ENCODE data around the gene ZBED2. TPM values are rescaled to one million over a fixed set of nuclear protein-coding genes. Genes with fewer than 3 reads are reported as not detected.
A peak's percentile ranks its signal among the peaks of the same experiment; 100 is the strongest.
"Not testable (repeated sequence)": the region's sequence is repeated elsewhere in the genome, so short reads cannot be mapped to it uniquely, and the experiment has no call there.

The ZBED2 gene
- polyA plus RNA-seq, 6 donors from 2014 or later = 0.12 to 4.9 (median 1.4) TPM

DNA sequence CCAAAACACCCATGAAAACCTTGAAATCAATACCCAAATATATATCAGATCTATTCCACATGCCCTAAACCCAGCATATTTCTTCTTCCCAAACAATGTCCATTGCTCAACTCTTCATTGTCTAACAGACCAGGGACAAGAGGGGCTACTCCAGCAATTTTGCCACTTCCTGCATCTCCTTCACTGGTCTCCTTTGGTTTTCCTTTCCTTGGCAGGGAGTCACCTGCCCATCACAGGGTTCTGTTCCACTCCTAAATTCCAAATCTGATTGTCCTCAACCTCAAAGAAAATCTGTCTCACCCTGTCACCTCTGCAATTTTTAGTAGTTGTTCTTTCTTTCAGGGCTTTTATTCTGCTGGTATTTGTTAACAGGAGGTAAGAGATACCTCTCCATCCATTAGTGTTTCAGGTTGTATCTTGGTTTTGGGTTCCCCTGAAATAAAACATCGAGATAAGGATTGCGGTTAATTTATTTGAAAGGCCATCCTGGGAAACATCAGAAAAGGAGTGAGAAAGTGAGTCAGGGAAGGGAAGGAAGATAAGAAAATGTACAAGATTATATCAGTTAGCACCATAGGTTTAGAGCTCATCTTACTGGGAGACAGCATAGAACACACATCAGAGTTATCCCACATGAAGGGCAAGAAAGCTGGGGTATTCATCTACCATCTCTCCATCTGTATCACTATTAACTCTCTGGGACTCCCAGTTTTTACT is 13.6 kb downstream of the ZBED2 start:
- DNase-seq = no peak
- peak overlapping the region in 1 of 6 donors; percentile 17 for H3K27ac Mint-ChIP-seq
- H3K36me3 Mint-ChIP-seq = no peaks in the 10 kb centered on the region
- H3K4me3 Mint-ChIP-seq = no peak overlapping the region
- H3K9me3 Mint-ChIP-seq = peaks cover 0 to 3% (median 0%) of the 10 kb centered on the region in 7 donors
- no peaks in the 10 kb centered on the region for H3K27me3 Mint-ChIP-seq
- ATAC-seq (ENCODE audit: low read depth in 2 of 2) = no peak
- peaks cover 10 to 23% (median 14%) of the 10 kb centered on the region in 3 donors for H3K4me1 Mint-ChIP-seq

DNA sequence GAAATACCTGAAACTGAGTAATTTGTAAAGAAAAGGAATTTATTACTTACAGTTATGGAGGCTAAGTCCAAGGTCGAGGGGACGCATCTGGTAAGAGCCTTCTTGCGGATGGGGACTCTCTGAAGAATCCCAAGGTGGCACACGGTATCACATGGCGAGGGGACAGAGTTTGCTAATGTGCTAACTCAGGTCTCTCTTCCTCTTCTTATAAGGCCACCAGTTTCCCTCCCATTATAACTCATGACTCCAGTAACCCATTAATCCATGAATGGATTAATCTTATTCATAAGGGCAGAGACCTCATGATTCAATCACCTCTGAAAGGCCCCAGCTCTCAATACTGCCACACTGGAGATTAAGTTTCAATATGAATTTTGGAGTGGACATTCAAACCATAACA is 15.7 kb downstream of the ZBED2 start:
- Mint-ChIP-seq H3K27me3 (no peaks in the 10 kb centered on the region), H3K4me1 (peaks cover 10 to 23% (median 14%) of the 10 kb centered on the region in 3 donors), H3K4me3 (peak overlapping the region in 1 of 8 donors; percentile 3), H3K27ac (peak overlapping the region in 3 of 6 donors; percentile 25 to 73 (median 67)), H3K9me3 (no peaks in the 10 kb centered on the region), H3K36me3 (no peaks in the 10 kb centered on the region)
- DNase-seq (no peak), ATAC-seq (ENCODE audit: low read depth in 2 of 2) (no peak)

DNA sequence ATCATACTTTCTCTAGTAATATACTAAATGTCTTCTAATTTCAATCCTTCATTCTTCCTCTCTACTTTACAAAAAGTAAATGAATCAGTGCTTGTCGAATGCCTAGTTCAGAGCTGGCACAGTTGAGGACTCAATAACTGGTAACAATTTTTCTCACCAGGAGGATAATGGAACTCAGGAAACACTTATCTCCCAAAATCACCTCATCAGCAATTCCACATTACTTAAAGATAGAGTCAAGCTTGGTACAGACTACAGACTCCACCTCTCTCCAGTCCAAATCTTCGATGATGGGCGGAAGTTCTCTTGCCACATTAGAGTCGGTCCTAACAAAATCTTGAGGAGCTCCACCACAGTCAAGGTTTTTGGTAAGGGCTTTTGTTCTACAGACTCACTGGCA is 16.3 kb downstream of the ZBED2 start:
- Mint-ChIP-seq H3K4me3 (no peak overlapping the region), H3K36me3 (no peaks in the 10 kb centered on the region), H3K27me3 (no peaks in the 10 kb centered on the region), H3K27ac (no peak overlapping the region), H3K9me3 (no peaks in the 10 kb centered on the region), H3K4me1 (peaks cover 10 to 23% (median 14%) of the 10 kb centered on the region in 3 donors)
- DNase-seq (no peak), ATAC-seq (ENCODE audit: low read depth in 2 of 2) (no peak)

DNA sequence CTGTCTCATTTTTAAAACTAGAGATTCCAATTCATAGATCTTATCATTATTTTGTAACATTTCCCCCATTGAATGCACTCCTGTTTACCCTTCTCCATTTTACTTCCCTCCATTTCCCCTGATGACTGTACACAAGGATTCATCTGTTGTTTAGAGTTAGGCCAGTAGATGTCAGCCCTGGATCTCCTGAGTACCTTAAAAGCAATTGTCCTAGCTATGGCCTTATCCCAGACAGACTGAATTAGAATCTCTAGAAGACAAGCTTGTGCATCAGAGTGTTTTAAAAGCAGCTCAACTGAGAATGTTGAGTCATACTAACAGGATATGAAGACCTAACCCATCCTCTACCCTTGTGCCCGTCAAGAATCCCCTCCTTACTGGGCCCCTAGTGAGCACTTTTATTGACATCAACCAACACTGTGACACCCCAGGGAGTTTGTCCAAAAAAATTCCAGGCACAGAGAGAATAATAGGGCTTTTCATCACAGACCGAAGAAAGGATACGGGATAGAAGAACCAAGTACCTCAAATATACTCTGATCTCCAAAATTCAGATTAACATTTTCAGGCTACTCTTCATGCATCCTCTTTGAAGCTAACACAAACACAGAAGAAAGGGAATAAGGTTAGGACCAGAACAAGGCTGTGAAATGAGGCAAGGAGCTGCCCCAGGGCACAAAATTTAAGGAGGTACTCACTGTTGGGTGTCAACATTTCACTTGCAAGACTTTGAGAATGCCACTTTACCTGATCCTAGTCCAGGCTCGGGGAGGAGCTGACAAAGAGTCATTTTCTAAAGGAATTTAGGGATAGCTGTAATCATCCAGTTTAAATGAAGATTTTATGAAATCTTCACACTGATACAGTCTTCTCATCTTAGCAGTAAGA is 17.1 kb downstream of the ZBED2 start:
- Mint-ChIP-seq H3K4me3 (no peak overlapping the region), H3K36me3 (no peaks in the 10 kb centered on the region), H3K4me1 (peaks cover 10 to 23% (median 14%) of the 10 kb centered on the region in 3 donors)

DNA sequence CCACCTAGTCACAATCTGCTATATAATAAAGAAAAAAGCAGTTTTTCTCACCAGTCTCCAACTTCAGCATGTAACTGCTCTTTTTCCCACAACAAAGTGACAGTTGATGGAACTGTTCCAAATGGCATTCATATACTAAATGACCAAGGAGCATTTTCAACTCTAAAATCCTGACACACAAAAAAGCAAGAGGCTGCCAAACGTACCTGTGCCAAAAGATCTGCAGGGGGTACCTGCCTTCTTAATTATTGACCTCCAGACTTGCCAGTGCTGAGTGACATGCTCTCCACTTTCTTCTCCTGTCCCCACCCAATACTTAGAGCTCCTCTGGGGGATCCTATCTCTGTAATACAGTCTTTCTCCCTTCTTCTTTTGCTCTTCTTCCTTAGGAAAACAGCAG is 18.0 kb downstream of the ZBED2 start:
- Mint-ChIP-seq H3K27ac (peak overlapping the region in 2 of 6 donors; percentile 11 to 33), H3K4me3 (no peak overlapping the region), H3K27me3 (no peaks in the 10 kb centered on the region), H3K4me1 (peaks cover 10 to 23% (median 14%) of the 10 kb centered on the region in 3 donors), H3K9me3 (no peaks in the 10 kb centered on the region), H3K36me3 (no peaks in the 10 kb centered on the region)
- no peak for DNase-seq
- no peak for ATAC-seq (ENCODE audit: low read depth in 2 of 2)

More for the DNA sequence above, 17.1 kb downstream of the ZBED2 start:
- ATAC-seq (ENCODE audit: low read depth in 2 of 2) = peak; percentile 65 to 75
- peak overlapping the region in 2 of 6 donors; percentile 42 to 80 for H3K27ac Mint-ChIP-seq
- DNase-seq = peak; percentile 7
- H3K27me3 Mint-ChIP-seq = no peaks in the 10 kb centered on the region
- no peaks in the 10 kb centered on the region for H3K9me3 Mint-ChIP-seq

DNA sequence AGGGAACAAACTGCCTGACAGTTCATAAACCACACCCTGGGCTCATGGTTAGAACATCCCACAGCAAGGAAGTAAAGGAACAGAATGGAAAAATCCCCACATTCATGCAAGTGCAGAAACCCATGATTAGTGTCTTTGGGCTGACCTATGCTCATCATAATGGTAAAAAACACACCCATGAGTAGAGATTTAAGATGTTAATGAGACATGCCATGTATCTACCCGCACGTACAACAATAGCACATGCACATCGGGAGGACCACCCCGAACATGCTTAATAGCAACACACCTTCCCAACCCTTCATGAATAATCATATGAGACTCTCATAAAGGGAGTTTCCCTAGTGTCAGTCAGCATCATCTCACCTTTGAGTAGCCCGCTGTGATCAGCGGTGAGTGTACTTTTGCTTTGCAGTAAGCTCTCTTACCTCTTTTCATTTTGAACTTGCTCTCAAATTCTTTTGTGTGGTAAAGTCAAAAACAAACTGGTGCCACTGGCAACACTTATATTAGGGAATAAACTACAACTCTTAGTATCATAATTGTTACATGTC is 23.2 kb downstream of the ZBED2 start:
- Mint-ChIP-seq H3K4me3 (no peak overlapping the region), H3K9me3 (no peaks in the 10 kb centered on the region), H3K36me3 (no peaks in the 10 kb centered on the region), H3K27me3 (no peaks in the 10 kb centered on the region), H3K4me1 (no peaks in the 10 kb centered on the region), H3K27ac (no peak overlapping the region)
- DNase-seq = no peak
- ATAC-seq (ENCODE audit: low read depth in 2 of 2) = no peak

DNA sequence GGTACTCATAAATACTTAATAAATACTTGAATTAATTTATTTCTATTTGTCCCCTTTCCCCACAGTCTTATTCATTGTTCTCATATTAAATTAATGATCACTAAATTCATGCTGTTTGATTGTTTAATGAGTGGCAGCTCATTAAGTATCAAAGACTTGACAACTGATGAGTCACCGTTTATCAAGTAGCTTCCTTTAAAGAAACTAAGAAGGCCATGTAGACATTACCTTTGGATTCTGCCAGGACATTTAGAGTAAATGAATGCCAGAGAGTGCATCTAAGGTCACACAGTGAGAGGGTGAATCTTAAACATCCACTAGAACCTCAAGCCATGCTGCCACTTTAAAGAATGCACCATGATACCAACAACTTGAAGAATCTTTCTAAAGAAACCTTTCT is 23.9 kb downstream of the ZBED2 start:
- Mint-ChIP-seq H3K4me1 (no peaks in the 10 kb centered on the region), H3K27me3 (no peaks in the 10 kb centered on the region), H3K36me3 (no peaks in the 10 kb centered on the region), H3K9me3 (no peaks in the 10 kb centered on the region), H3K4me3 (no peak overlapping the region), H3K27ac (peak overlapping the region in 1 of 6 donors; percentile 16)
- ATAC-seq (ENCODE audit: low read depth in 2 of 2) (no peak), DNase-seq (no peak)

DNA sequence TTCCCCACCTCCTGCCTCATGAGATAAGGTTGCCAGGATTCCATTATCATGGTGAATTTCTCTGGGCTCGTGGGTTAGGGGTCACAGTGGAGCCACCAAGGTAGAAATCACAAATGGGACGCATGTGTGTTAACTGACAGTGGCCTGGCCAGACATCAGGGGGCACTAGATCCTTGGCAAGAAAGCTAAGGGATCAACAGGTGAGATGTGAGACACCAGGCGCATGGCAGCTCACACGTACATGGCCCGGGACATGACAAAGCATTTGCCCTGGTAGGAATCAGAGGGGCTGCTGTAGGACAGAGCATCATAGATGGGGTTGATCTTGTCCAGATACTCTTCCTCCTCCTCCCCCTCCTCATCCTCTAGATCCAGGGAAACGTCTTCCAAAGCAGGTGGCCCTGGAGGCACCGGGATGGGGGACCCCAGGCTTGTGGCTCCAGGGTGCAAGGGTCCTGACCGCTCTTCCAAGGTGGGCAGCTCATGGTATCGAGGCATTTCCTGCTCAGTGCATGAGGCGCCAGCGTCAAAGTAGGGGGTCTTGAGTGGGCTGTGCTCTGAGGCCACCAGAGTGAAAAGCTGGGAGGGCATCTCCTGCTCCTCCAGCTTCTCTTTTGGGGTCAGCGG is 24.6 kb downstream of the ZBED2 start:
- ATAC-seq (ENCODE audit: low read depth in 2 of 2) = no peak
- Mint-ChIP-seq H3K36me3 (no peaks in the 10 kb centered on the region), H3K4me3 (no peak overlapping the region), H3K9me3 (no peaks in the 10 kb centered on the region), H3K4me1 (no peaks in the 10 kb centered on the region), H3K27ac (no peak overlapping the region), H3K27me3 (no peaks in the 10 kb centered on the region)
- DNase-seq = no peak

DNA sequence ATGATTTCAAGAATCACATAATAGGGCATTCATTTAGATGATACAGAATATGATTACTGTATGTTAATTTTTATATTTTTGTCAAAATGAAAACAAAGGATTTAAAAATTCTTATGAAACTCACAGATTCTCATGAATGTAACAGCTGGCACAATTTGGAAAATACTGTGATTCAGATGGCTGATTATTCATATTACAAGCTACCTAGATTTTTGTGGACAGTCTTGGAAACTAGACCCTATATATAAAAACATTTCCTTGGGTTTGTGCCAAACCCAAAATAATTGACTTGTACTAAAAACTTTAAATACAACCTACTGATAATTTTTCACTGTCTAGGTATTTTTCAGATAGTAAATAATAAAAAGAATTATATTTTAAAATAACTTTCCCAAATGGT is 26.2 kb downstream of the ZBED2 start:
- Mint-ChIP-seq H3K4me3 (no peak overlapping the region), H3K9me3 (no peaks in the 10 kb centered on the region), H3K27me3 (peaks cover 0 to 8% (median 0%) of the 10 kb centered on the region in 3 donors), H3K27ac (no peak overlapping the region), H3K4me1 (no peaks in the 10 kb centered on the region), H3K36me3 (no peaks in the 10 kb centered on the region)
- DNase-seq = no peak
- ATAC-seq (ENCODE audit: low read depth in 2 of 2) = no peak

DNA sequence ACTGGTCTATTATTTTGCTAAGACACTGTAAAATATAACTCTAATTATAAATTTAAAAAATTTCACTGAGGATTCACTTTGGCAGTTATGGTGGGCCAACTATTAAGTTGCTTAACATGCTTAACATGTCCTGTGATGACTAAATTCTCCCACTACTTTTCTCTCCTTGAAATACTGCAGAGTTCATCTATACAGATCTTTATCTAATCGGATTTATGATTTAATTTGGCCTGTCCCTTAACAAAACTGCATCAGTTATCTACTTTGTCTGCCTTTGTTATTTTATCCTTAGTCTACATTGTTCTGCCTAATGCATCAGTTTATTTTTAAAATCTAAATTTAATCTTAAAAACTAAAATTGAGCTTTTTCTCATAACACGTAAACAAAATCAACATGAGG is 26.8 kb downstream of the ZBED2 start:
- H3K4me3 Mint-ChIP-seq = no peak overlapping the region
- DNase-seq (no peak), ATAC-seq (ENCODE audit: low read depth in 2 of 2) (no peak)
- no peak overlapping the region for H3K27ac Mint-ChIP-seq
- no peaks in the 10 kb centered on the region for H3K4me1 Mint-ChIP-seq
- no peaks in the 10 kb centered on the region for H3K9me3 Mint-ChIP-seq
- H3K27me3 Mint-ChIP-seq = peaks cover 0 to 8% (median 0%) of the 10 kb centered on the region in 3 donors
- no peaks in the 10 kb centered on the region for H3K36me3 Mint-ChIP-seq

DNA sequence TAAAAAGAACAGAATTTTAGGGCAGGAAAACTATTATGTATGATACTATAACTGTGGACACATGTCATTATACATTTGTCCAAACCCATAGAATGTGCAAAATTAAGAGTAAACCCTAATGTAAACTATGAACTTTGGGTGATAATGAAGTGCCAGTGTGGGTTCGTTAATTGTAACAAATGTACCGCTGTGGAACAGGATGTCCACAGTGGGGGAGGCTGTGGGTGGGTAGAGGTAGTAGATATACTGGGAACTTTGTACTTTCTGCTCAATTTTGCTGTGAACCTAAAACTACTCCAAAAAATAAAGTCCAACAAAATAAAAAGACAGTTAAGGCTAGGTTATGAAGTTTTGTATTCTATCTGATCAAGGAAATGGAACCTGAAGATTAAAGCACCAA is 28.3 kb downstream of the ZBED2 start:
- H3K9me3 Mint-ChIP-seq = peaks cover 0 to 3% (median 0%) of the 10 kb centered on the region in 7 donors
- H3K4me3 Mint-ChIP-seq = no peak overlapping the region
- H3K4me1 Mint-ChIP-seq = no peaks in the 10 kb centered on the region
- H3K27me3 Mint-ChIP-seq = peaks cover 0 to 8% (median 0%) of the 10 kb centered on the region in 3 donors
- H3K27ac Mint-ChIP-seq = no peak overlapping the region
- H3K36me3 Mint-ChIP-seq = no peaks in the 10 kb centered on the region
- no peak for ATAC-seq (ENCODE audit: low read depth in 2 of 2)
- DNase-seq = no peak

DNA sequence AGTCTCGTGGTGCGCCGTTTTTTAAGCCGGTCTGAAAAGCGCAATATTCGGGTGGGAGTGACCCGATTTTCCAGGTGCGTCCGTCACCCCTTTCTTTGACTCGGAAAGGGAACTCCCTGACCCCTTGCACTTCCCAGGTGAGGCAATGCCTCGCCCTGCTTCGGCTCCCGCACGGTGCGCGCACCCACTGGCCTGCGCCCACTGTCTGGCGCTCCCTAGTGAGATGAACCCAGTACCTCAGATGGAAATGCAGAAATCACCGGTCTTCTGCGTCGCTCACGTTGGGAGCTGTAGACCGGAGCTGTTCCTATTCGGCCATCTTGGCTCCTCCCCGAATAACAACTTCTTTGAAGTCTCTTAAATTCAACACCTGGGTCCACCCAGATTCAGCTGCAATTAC is 33.2 kb downstream of the ZBED2 start:
- H3K4me3 Mint-ChIP-seq; H3K36me3 Mint-ChIP-seq; ATAC-seq (ENCODE audit: low read depth in 2 of 2); H3K27me3 Mint-ChIP-seq; H3K9me3 Mint-ChIP-seq; DNase-seq; H3K27ac Mint-ChIP-seq; H3K4me1 Mint-ChIP-seq: not testable (repeated sequence)

DNA sequence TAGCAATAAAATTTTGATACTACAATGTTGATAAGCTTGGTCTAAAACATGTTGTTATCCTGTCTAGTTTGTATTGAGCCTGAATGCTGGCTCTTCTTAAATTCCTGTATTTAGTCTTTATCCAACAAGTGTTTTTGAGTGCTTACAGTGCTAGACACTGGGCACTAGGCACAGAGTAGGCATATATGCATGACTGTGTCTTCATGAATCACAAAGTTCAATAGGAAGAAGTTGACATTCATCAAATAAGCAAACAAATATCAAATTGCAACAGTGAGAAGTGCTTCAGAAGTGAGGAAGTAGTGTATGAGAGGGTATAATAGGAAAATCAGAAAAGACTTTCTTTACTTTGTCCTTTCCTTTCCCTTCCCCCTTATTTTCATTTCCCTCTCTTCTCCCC is 46.4 kb downstream of the ZBED2 start:
- H3K4me3 Mint-ChIP-seq = no peak overlapping the region
- no peak for ATAC-seq (ENCODE audit: low read depth in 2 of 2)
- no peaks in the 10 kb centered on the region for H3K9me3 Mint-ChIP-seq
- H3K27ac Mint-ChIP-seq = peak overlapping the region in 1 of 6 donors; percentile 16
- no peaks in the 10 kb centered on the region for H3K27me3 Mint-ChIP-seq
- no peak for DNase-seq
- no peaks in the 10 kb centered on the region for H3K36me3 Mint-ChIP-seq
- H3K4me1 Mint-ChIP-seq = peaks cover 0 to 13% (median 6%) of the 10 kb centered on the region in 3 donors

Data from naive B cell (primary cell).